Hepatic stellate cell (primary cell): ENCODE measurements around the gene PITX3.

Source experiments
- DNase-seq: peaks from one replicate; pipeline ENCODE4 v3.0.0; 2011; ENCODE audit warnings: low spot score

PITX3 gene

GRCh38 chr10:102241444-102242117, at the start of gene PITX3:
PITX3 (minus strand) TSS chr10:102241512; CDS start chr10:102232080, 9,432 bp downstream.
- DNase-seq, result peak; percentile 95

GRCh38 chr10:102289840-102290239, 48.5 kb upstream of the PITX3 start:
- DNase-seq, result no peak

- no peak for DNase-seq
Measured at GRCh38 chr10:102289356-102289755, 48.0 kb upstream of the PITX3 start.

GRCh38 chr10:102287991-102288390, 46.7 kb upstream of the PITX3 start:
- no peak for DNase-seq

GRCh38 chr10:102287538-102287937, 46.2 kb upstream of the PITX3 start:
- DNase-seq, result no peak

GRCh38 chr10:102286216-102286615, 44.9 kb upstream of the PITX3 start:
- DNase-seq, result no peak

GRCh38 chr10:102285133-102285532, 43.8 kb upstream of the PITX3 start:
- no peak for DNase-seq

- no peak for DNase-seq
Measured at GRCh38 chr10:102284531-102284930, 43.2 kb upstream of the PITX3 start.

- no peak for DNase-seq
Measured at GRCh38 chr10:102283890-102284289, 42.6 kb upstream of the PITX3 start.

GRCh38 chr10:102283488-102283887, 42.2 kb upstream of the PITX3 start:
- DNase-seq, result no peak

- DNase-seq, result no peak
Measured at GRCh38 chr10:102281102-102281487, 39.8 kb upstream of the PITX3 start.

- peak; percentile 37 for DNase-seq
Measured at GRCh38 chr10:102280397-102281101, 39.2 kb upstream of the PITX3 start.

GRCh38 chr10:102279104-102279503, 37.8 kb upstream of the PITX3 start:
- no peak for DNase-seq

GRCh38 chr10:102275343-102275742, 34.0 kb upstream of the PITX3 start:
- DNase-seq, result no peak

- DNase-seq, result no peak
Measured at GRCh38 chr10:102274062-102274461, 32.8 kb upstream of the PITX3 start.

GRCh38 chr10:102269017-102269416, 27.7 kb upstream of the PITX3 start:
- DNase-seq, result no peak

GRCh38 chr10:102268375-102268888, 27.1 kb upstream of the PITX3 start:
- DNase-seq, result no peak

- DNase-seq, result no peak
Measured at GRCh38 chr10:102267748-102268147, 26.4 kb upstream of the PITX3 start.

GRCh38 chr10:102266670-102267069, 25.4 kb upstream of the PITX3 start:
- no peak for DNase-seq

GRCh38 chr10:102264371-102264770, 23.1 kb upstream of the PITX3 start:
- no peak for DNase-seq

GRCh38 chr10:102262744-102263370, 21.5 kb upstream of the PITX3 start:
- no peak for DNase-seq

- no peak for DNase-seq
Measured at GRCh38 chr10:102261842-102262241, 20.5 kb upstream of the PITX3 start.

- DNase-seq, result no peak
Measured at GRCh38 chr10:102261196-102261595, 19.9 kb upstream of the PITX3 start.
